Stimulated activated CD4-positive, alpha-beta T cell treated with anti-CD3 and anti-CD28 coated beads, Interleukin-1b, Interleukin-23, amount 100 ng/mL, for 48 hours (primary cell): ENCODE data around the gene OR51B4.
"Not testable (repeated sequence)": the region's sequence is repeated elsewhere in the genome, so short reads cannot be mapped to it uniquely, and the experiment has no call there.

Source experiments
- DNase-seq: peaks from one replicate; pipeline ENCODE4 v3.0.0-alpha.2; 2020

Gene OR51B4

GRCh38 chr11:5269715-5270147 is 32.0 kb downstream of the OR51B4 start, which contains the start of gene HBE1:
Gene HBE1, minus strand, starts transcription at chr11:5269945. Its CDS starts 55 bp downstream, at chr11:5269890.
- no peak for DNase-seq

GRCh38 chr11:5267033-5267563 is 34.6 kb downstream of the OR51B4 start:
- DNase-seq, result no peak

GRCh38 chr11:5266609-5267008 is 35.1 kb downstream of the OR51B4 start:
- no peak for DNase-seq

- no peak for DNase-seq
These were observed 35.9 kb downstream of the OR51B4 start for GRCh38 chr11:5265832-5266231.

- DNase-seq, result no peak
These were observed 43.0 kb downstream of the OR51B4 start for GRCh38 chr11:5258543-5259262.

GRCh38 chr11:5257296-5257695 is 44.5 kb downstream of the OR51B4 start:
- DNase-seq, result no peak

- DNase-seq, result not testable (repeated sequence)
These were observed 46.9 kb downstream of the OR51B4 start, which contains the start of gene HBG2 for GRCh38 chr11:5254646-5255413. Gene HBG2, minus strand, starts transcription at chr11:5254781. Its CDS starts 53 bp downstream, at chr11:5254728.

- DNase-seq, result not testable (repeated sequence)
These were observed 47.7 kb downstream of the OR51B4 start for GRCh38 chr11:5254023-5254422.

- DNase-seq, result not testable (repeated sequence)
These were observed 48.3 kb downstream of the OR51B4 start for GRCh38 chr11:5253440-5253839.

GRCh38 chr11:5252919-5253265 is 48.9 kb downstream of the OR51B4 start:
- DNase-seq, result no peak

GRCh38 chr11:5252192-5252918 is 49.4 kb downstream of the OR51B4 start:
- no peak for DNase-seq

GRCh38 chr11:5251746-5252145 is 50.0 kb downstream of the OR51B4 start:
- DNase-seq, result no peak
